22Rv1 (cell line): Measurements from ENCODE around the gene PTGES2.

Experiments
- CTCF ChIP-seq: fragments of 450-650 bp; IDR thresholded peaks from 2 replicates; pipeline ENCODE4 v1.5.1; 2017; ENCODE audit warnings: mild to moderate bottlenecking
- ZFX ChIP-seq: fragments of 450-650 bp; IDR thresholded peaks from 2 replicates; pipeline ENCODE4 v1.6.1; 2017; ENCODE audit warnings: antibody characterized with exemption, borderline replicate concordance

- no peak for TF ChIP-seq CTCF
- TF ChIP-seq ZFX = no peak
Measured at GRCh38 chr9:128104171-128104618, 23.3 kb downstream of the PTGES2 start.
